ENCODE data around the gene MYNN.
A peak's percentile ranks its signal among the peaks of the same experiment; 100 is the strongest.

Gene MYNN

GRCh38 chr3:169764312-169764881 lies 8.8 kb upstream of the MYNN start:
- Histone ChIP-seq H2AFZ (ENCODE audit: low read length) (no peak overlapping the region), H3K9ac (ENCODE audit: low read length) (peak overlapping the region; percentile 91), H3F3A (ENCODE audit: insufficient read depth, low read length) (peaks cover 28% of the 10 kb centered on the region), H3K27me3 (ENCODE audit: insufficient read depth, low read length) (no peaks in the 10 kb centered on the region), H4K20me1 (ENCODE audit: insufficient read depth, low read length) (no peaks in the 10 kb centered on the region), H3K36me3 (ENCODE audit: insufficient read depth, low read length) (no peaks in the 10 kb centered on the region), H3K9me3 (ENCODE audit: low read length) (no peaks in the 10 kb centered on the region), H3K27ac (ENCODE audit: low read depth, low read length, poor library complexity, severe bottlenecking) (peak overlapping the region; percentile 90), H3K4me3 (ENCODE audit: low read depth, low read length, poor library complexity, severe bottlenecking) (peak overlapping the region; percentile 79), H3K4me2 (ENCODE audit: low read length) (peak overlapping the region; percentile 63), H3K79me2 (ENCODE audit: insufficient read depth, low read length) (no peaks in the 10 kb centered on the region), H3K4me1 (ENCODE audit: insufficient read depth, low read length, severe bottlenecking) (peaks cover 17% of the 10 kb centered on the region), H3K9me2 (ENCODE audit: low read depth, low read length) (no peaks in the 10 kb centered on the region)
- TF ChIP-seq EZH2 (IDR thresholded peaks at IDR 0.05; ENCODE audit: borderline replicate concordance, low read length) (no peak), CTCF (IDR thresholded peaks at IDR 0.05; ENCODE audit: low read length) (no peak; the same call in 1 of the 2 replicates)

DNA sequence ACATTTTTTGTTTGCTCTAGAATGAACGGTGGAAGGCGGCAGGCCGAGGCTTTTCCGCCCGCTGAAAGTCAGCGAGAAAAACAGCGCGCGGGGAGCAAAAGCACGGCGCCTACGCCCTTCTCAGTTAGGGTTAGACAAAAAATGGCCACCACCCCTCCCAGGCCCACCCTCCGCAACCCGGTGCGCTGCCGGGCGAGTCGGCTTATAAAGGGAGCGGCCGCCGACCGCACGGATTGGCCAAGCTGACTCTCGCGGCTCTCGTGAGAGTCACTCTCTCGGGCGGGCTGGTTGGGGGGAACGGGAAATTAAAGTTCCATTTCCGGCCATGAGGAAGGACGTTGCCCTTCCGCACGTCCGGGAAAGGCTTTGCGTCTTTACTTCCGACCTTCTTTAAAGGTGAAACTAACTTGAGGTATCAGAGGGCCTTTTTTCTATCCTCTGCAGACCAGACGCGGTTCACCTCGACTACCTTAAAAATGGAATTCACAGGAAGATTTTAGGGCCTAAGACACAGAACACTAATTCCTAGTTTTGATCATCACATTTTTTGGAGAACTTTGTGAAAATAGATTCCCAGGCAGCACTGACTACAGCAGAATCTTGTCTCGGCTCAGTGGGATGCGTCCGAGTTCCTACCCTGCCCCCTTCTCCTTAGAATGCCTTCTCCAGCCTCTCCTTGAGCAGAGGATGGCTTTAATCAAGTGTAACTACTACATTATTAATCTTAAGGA lies 8.1 kb upstream of the MYNN start, which contains the start of gene TERC:
TSS of gene TERC (minus strand) at position 179 of the 731 bp plus-strand sequence.
- Histone ChIP-seq H3K27me3 (ENCODE audit: insufficient read depth, low read length) (no peaks in the 10 kb centered on the region), H3K36me3 (ENCODE audit: insufficient read depth, low read length) (no peaks in the 10 kb centered on the region), H2AFZ (ENCODE audit: low read length) (0 out of 2 replicates have a peak within 1 kb of the TSS, but pooled peaks have one; percentile 12), H3F3A (ENCODE audit: insufficient read depth, low read length) (peaks cover 33% of the 10 kb centered on the region), H3K4me1 (ENCODE audit: insufficient read depth, low read length, severe bottlenecking) (peaks cover 21% of the 10 kb centered on the region), H3K9me3 (ENCODE audit: low read length) (no peaks in the 10 kb centered on the region), H3K27ac (ENCODE audit: low read depth, low read length, poor library complexity, severe bottlenecking) (peak within 1 kb of the TSS; percentile 90), H3K4me3 (ENCODE audit: low read depth, low read length, poor library complexity, severe bottlenecking) (peak within 1 kb of the TSS; percentile 79), H4K20me1 (ENCODE audit: insufficient read depth, low read length) (no peaks in the 10 kb centered on the region), H3K4me2 (ENCODE audit: low read length) (peak within 1 kb of the TSS; percentile 63), H3K79me2 (ENCODE audit: insufficient read depth, low read length) (no peaks in the 10 kb centered on the region), H3K9ac (ENCODE audit: low read length) (peak within 1 kb of the TSS; percentile 91), H3K9me2 (ENCODE audit: low read depth, low read length) (no peaks in the 10 kb centered on the region)
- TF ChIP-seq CTCF (IDR thresholded peaks at IDR 0.05; ENCODE audit: low read length) = no peak; the same call in 1 of the 2 replicates
- no peak for TF ChIP-seq EZH2 (IDR thresholded peaks at IDR 0.05; ENCODE audit: borderline replicate concordance, low read length)

- Histone ChIP-seq H2AFZ (ENCODE audit: low read length) (peak within 1 kb of the TSS; percentile 91), H3K27me3 (ENCODE audit: insufficient read depth, low read length) (no peaks in the 10 kb centered on the region), H3K4me1 (ENCODE audit: insufficient read depth, low read length, severe bottlenecking) (peaks cover 18% of the 10 kb centered on the region), H3K79me2 (ENCODE audit: insufficient read depth, low read length) (peaks cover 12% of the 10 kb centered on the region), H3K9ac (ENCODE audit: low read length) (peak within 1 kb of the TSS; percentile 73), H3K9me3 (ENCODE audit: low read length) (no peaks in the 10 kb centered on the region), H3K4me2 (ENCODE audit: low read length) (peak within 1 kb of the TSS; percentile 72), H3F3A (ENCODE audit: insufficient read depth, low read length) (peaks cover 43% of the 10 kb centered on the region), H3K27ac (ENCODE audit: low read depth, low read length, poor library complexity, severe bottlenecking) (peak within 1 kb of the TSS; percentile 79), H3K9me2 (ENCODE audit: low read depth, low read length) (no peaks in the 10 kb centered on the region), H4K20me1 (ENCODE audit: insufficient read depth, low read length) (no peaks in the 10 kb centered on the region), H3K36me3 (ENCODE audit: insufficient read depth, low read length) (peaks cover 4% of the 10 kb centered on the region; the same call in 1 of the 2 replicates), H3K4me3 (ENCODE audit: low read depth, low read length, poor library complexity, severe bottlenecking) (peak within 1 kb of the TSS; percentile 64)
- TF ChIP-seq CTCF (IDR thresholded peaks at IDR 0.05; ENCODE audit: low read length) (peak; percentile 11; the same call in 1 of the 2 replicates), EZH2 (IDR thresholded peaks at IDR 0.05; ENCODE audit: borderline replicate concordance, low read length) (no peak)
Observed at GRCh38 chr3:169769287-169770181, 3.7 kb upstream of the MYNN start, which contains the start of gene ACTRT3. Gene ACTRT3, minus strand, starts transcription at chr3:169769561. Its CDS starts 41 bp downstream, at chr3:169769520.
